Psoas muscle (tissue), 8 donors: Measurements from ENCODE around the gene SERP2. TPM values are rescaled to one million over a fixed set of nuclear protein-coding genes. Genes with fewer than 3 reads are reported as not detected.

Experiments
- ATAC-seq, 4 donors: fragments of 200-7000 bp; cut with Tn5 transposase; one replicate each; pipeline ENCODE4 v1.9.1; 2020; ENCODE audit warnings: moderate library complexity in 3 of 4, mild to moderate bottlenecking in 2 of 4
- DNase-seq, 2 donors: peaks; one replicate each; pipeline ENCODE4 v3.0.0-alpha.2; 2020
- H3K27ac ChIP-seq: fragments of 200-600 bp; one replicate; pipeline ENCODE4 v1.8.0; 2022
- H3K27me3 ChIP-seq, 3 donors: fragments of 200-600 bp in 1 of 3; one replicate each; pipeline versions ENCODE4 v1.6.1 to v1.8.0; 2013 to 2022; ENCODE audit warnings: low read length in 2 of 3, mild to moderate bottlenecking in 2 of 3, moderate library complexity in 1 of 3; ENCODE audit not compliant: insufficient read depth in 3 of 3
- H3K36me3 ChIP-seq, 2 donors: fragments of 200-600 bp in 1 of 2; one replicate each; pipeline versions ENCODE4 v1.6.1 to v1.8.0; 2013 to 2022; ENCODE audit warnings: low read depth in 1 of 2, mild to moderate bottlenecking in 1 of 2, moderate library complexity in 1 of 2; ENCODE audit not compliant: insufficient read depth in 1 of 2
- H3K4me1 ChIP-seq: fragments of 200-600 bp; one replicate; pipeline ENCODE4 v1.8.0; 2022
- H3K4me3 ChIP-seq: fragments of 200-600 bp; one replicate; pipeline ENCODE4 v1.8.0; 2022; ENCODE audit warnings: mild to moderate bottlenecking
- H3K9me3 ChIP-seq: fragments of 200-600 bp; one replicate; pipeline ENCODE4 v1.8.0; 2022
- WGBS, 3 donors: extraction: QIAGEN DNeasy Blood & Tissue Kit; methylation state at CpG; one replicate each; pipeline versions ENCODE4 v1.1.6 to v1.1.7; 2013; 5-methylcytosine and 5-hydroxymethylcytosine counted together
- intact Hi-C, 2 donors: fragments of 100-400 bp; cut with DNase I; formaldehyde crosslinking; loops; one replicate each; pipeline versions ENCODE4 v1.11.0 to v1.14.2; 2022
- polyA plus RNA-seq, 3 donors: library from polyadenylated mRNA; stranded (reverse); fragments of 200-250 nt; gene quantifications; one replicate each; pipeline ENCODE4 v1.2.3, GENCODE V29; 2013
- total RNA-seq, 4 donors: library from RNA; stranded (reverse); fragmentation: NEBNext Ultra II Directional in 2 of 4; extraction: Animal tissue kit (Norgen Biotek cat#: 25700) in 2 of 4; gene quantifications; one replicate each; pipeline versions ENCODE4 v1.2.1 to v1.2.4, GENCODE V29; 2021 to 2023
- TF ChIP-seq, protein P1 (sequence below): fragments of 200-600 bp; IDR thresholded peaks from one replicate; pipeline ENCODE4 v1.8.0; 2022; ENCODE audit warnings: antibody characterized with exemption
- donor health status: healthy with polysubstance abuse.
- donor health status: DM: no; HTN: no; CAD: no; lungs with moderate emphysema.
- donor health status: Bipolar disorder and iron deficiency.
- donor health status: healthy.
- donor health status: DM: yes; HTN: yes; CAD: no.
- donor health status: DM: no; HTN: no; CAD: no.
- donor health status: DM: no; HTN: no; CAD: no.
- donor health status: DM: yes; HTN: yes; CAD: no.

SERP2 gene
- total and polyA plus RNA-seq, 7 donors: 0.57 to 1.8 (median 1.1) TPM

- no peaks in the 10 kb centered on the region for H3K36me3 ChIP-seq
- H3K4me1 ChIP-seq: peaks cover 14% of the 10 kb centered on the region
- ATAC-seq: peak; percentile 42 to 79 (median 70)
- intact Hi-C loops: no loop called here
- H3K27me3 ChIP-seq: no peaks in the 10 kb centered on the region
- no peaks in the 10 kb centered on the region for H3K9me3 ChIP-seq
- DNase-seq: peak; percentile 55 to 70
- no peak overlapping the region for H3K27ac ChIP-seq
- WGBS, 3 donors: 31 to 38% (median 33%) methylated on average over 7 of the region's 7 CpGs
- TF ChIP-seq, protein P1, sequence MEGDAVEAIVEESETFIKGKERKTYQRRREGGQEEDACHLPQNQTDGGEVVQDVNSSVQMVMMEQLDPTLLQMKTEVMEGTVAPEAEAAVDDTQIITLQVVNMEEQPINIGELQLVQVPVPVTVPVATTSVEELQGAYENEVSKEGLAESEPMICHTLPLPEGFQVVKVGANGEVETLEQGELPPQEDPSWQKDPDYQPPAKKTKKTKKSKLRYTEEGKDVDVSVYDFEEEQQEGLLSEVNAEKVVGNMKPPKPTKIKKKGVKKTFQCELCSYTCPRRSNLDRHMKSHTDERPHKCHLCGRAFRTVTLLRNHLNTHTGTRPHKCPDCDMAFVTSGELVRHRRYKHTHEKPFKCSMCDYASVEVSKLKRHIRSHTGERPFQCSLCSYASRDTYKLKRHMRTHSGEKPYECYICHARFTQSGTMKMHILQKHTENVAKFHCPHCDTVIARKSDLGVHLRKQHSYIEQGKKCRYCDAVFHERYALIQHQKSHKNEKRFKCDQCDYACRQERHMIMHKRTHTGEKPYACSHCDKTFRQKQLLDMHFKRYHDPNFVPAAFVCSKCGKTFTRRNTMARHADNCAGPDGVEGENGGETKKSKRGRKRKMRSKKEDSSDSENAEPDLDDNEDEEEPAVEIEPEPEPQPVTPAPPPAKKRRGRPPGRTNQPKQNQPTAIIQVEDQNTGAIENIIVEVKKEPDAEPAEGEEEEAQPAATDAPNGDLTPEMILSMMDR: no peak
- H3K4me3 ChIP-seq: no peak overlapping the region
These were observed 41.4 kb upstream of the SERP2 start for GRCh38 chr13:44331912-44332851.

- Histone ChIP-seq H3K4me1 (peaks cover 14% of the 10 kb centered on the region), H3K27me3 (no peaks in the 10 kb centered on the region), H3K27ac (no peak overlapping the region), H3K4me3 (no peak overlapping the region), H3K36me3 (no peaks in the 10 kb centered on the region), H3K9me3 (no peaks in the 10 kb centered on the region)
- TF ChIP-seq, protein P1: no peak
- DNase-seq: no peak
- ATAC-seq: no peak
- intact Hi-C loops: no loop called here
- 78 to 86% (median 78%) methylated on average over 5 of the region's 5 CpGs for WGBS, 3 donors
These were observed 39.5 kb upstream of the SERP2 start for GRCh38 chr13:44333950-44334655.

DNA sequence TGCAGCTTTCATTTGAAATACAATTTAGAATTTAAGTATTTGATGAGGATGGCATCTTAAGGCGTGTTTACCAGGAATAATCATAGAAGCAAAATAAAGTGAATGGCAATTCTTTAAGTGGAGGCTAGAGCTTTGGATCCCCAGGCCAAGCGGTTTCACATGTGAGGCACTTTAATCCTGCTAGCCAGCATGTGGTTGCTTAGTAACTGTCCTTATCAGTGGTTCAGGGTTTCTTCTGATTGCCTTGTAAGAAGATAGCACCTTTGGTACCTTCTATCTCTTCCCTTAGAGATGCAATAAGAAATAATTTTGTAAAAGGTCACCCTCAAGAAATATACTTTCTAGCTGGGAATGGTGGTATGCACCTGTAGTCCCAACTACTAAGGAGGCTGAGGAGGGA lies 38.9 kb upstream of the SERP2 start:
- TF ChIP-seq, protein P1: no peak
- no peak overlapping the region for H3K27ac ChIP-seq
- H3K27me3 ChIP-seq: no peaks in the 10 kb centered on the region
- DNase-seq (no peak), ATAC-seq (no peak)
- 96 to 97% (median 96%) methylated on average over 2 of the region's 2 CpGs for WGBS, 3 donors
- H3K36me3 ChIP-seq: no peaks in the 10 kb centered on the region
- no peak overlapping the region for H3K4me3 ChIP-seq
- no peaks in the 10 kb centered on the region for H3K9me3 ChIP-seq
- intact Hi-C loops: no loop called here
- peaks cover 14% of the 10 kb centered on the region for H3K4me1 ChIP-seq

GRCh38 chr13:44336934-44337333 lies 36.7 kb upstream of the SERP2 start:
- intact Hi-C loops: no loop called here
- 76 to 91% (median 85%) methylated on average over 4 of the region's 4 CpGs for WGBS, 3 donors
- TF ChIP-seq, protein P1: no peak
- Histone ChIP-seq H3K4me1 (peaks cover 5% of the 10 kb centered on the region), H3K27ac (no peak overlapping the region), H3K9me3 (no peaks in the 10 kb centered on the region), H3K4me3 (no peak overlapping the region), H3K36me3 (no peaks in the 10 kb centered on the region), H3K27me3 (no peaks in the 10 kb centered on the region)
- no peak for DNase-seq
- ATAC-seq: no peak
